Mesothelial cell of epicardium (in vitro differentiated cells): Measurements from ENCODE around the gene ANKS1B. TPM values are rescaled to one million over a fixed set of nuclear protein-coding genes. Genes with fewer than 3 reads are reported as not detected.
A peak's percentile ranks its signal among the peaks of the same experiment; 100 is the strongest.

Source experiments
- DNase-seq, 2 experiments: peaks; one replicate each; pipeline ENCODE4 v3.0.0; 2021; ENCODE audit warnings: low spot score in 2 of 2; ENCODE audit not compliant: unreplicated experiment in 2 of 2
- H3K27ac Mint-ChIP-seq: 2 replicates; pipeline ENCODE4 v1.8.0; 2021; ENCODE audit warnings: mixed read lengths
- H3K27me3 Mint-ChIP-seq: 2 replicates; pipeline ENCODE4 v1.8.0; 2021; ENCODE audit warnings: low read depth, mixed read lengths
- H3K36me3 Mint-ChIP-seq: 2 replicates; pipeline ENCODE4 v1.8.0; 2021; ENCODE audit warnings: mixed read lengths
- H3K4me1 Mint-ChIP-seq: 2 replicates; pipeline ENCODE4 v1.8.0; 2021; ENCODE audit warnings: mixed read lengths
- H3K4me3 Mint-ChIP-seq: 2 replicates; pipeline ENCODE4 v1.8.0; 2021; ENCODE audit warnings: mild to moderate bottlenecking, moderate library complexity, mixed read lengths
- H3K9me3 Mint-ChIP-seq: 2 replicates; pipeline ENCODE4 v1.8.0; 2021; ENCODE audit warnings: mixed read lengths
- CTCF ChIP-seq: fragments of 200-600 bp; sonication (generic); IDR thresholded peaks from one replicate; pipeline ENCODE4 v1.5.0; 2021; ENCODE audit warnings: antibody characterized with exemption; ENCODE audit not compliant: unreplicated experiment
- total RNA-seq: library from RNA; stranded (reverse); gene quantifications from 3 replicates; pipeline ENCODE4 v1.2.1, GENCODE V29; 2021

The ANKS1B gene
- total RNA-seq, 1 donor from 2014 or later = 8.8 TPM

- no peak overlapping the region for H3K27ac Mint-ChIP-seq
- no peak for TF ChIP-seq CTCF
- H3K4me3 Mint-ChIP-seq = no peak overlapping the region
- H3K4me1 Mint-ChIP-seq = peaks cover 12% of the 10 kb centered on the region
- H3K36me3 Mint-ChIP-seq = peaks cover 1% of the 10 kb centered on the region
- peaks cover 35% of the 10 kb centered on the region for H3K27me3 Mint-ChIP-seq
- no peak for DNase-seq
- H3K9me3 Mint-ChIP-seq = peaks cover 4% of the 10 kb centered on the region
Measured at GRCh38 chr12:98740751-98741150, 1244.0 kb downstream of the ANKS1B start.

- peaks cover 5% of the 10 kb centered on the region for H3K36me3 Mint-ChIP-seq
- peaks cover 18% of the 10 kb centered on the region for H3K4me1 Mint-ChIP-seq
- TF ChIP-seq CTCF = no peak
- H3K27ac Mint-ChIP-seq = no peak overlapping the region
- H3K27me3 Mint-ChIP-seq = peaks cover 30% of the 10 kb centered on the region
- H3K4me3 Mint-ChIP-seq = no peak overlapping the region
- no peak for DNase-seq
- peaks cover 4% of the 10 kb centered on the region for H3K9me3 Mint-ChIP-seq
Measured at GRCh38 chr12:98738539-98738938, 1246.2 kb downstream of the ANKS1B start.

- peaks cover 5% of the 10 kb centered on the region for H3K36me3 Mint-ChIP-seq
- DNase-seq = no peak
- H3K27me3 Mint-ChIP-seq = peaks cover 30% of the 10 kb centered on the region
- peaks cover 4% of the 10 kb centered on the region for H3K9me3 Mint-ChIP-seq
- peaks cover 18% of the 10 kb centered on the region for H3K4me1 Mint-ChIP-seq
- TF ChIP-seq CTCF = no peak
- H3K4me3 Mint-ChIP-seq = no peak overlapping the region
- no peak overlapping the region for H3K27ac Mint-ChIP-seq
Measured at GRCh38 chr12:98738002-98738401, 1246.7 kb downstream of the ANKS1B start.

- Mint-ChIP-seq H3K4me1 (peaks cover 18% of the 10 kb centered on the region), H3K27ac (peak overlapping the region; percentile 58), H3K9me3 (peaks cover 4% of the 10 kb centered on the region), H3K27me3 (peaks cover 25% of the 10 kb centered on the region), H3K36me3 (peaks cover 7% of the 10 kb centered on the region), H3K4me3 (no peak overlapping the region)
- TF ChIP-seq CTCF = no peak
- DNase-seq = no peak
Measured at GRCh38 chr12:98737322-98737712, 1247.4 kb downstream of the ANKS1B start.

- peaks cover 7% of the 10 kb centered on the region for H3K36me3 Mint-ChIP-seq
- no peak overlapping the region for H3K4me3 Mint-ChIP-seq
- peak overlapping the region; percentile 58 for H3K27ac Mint-ChIP-seq
- DNase-seq = no peak
- peaks cover 19% of the 10 kb centered on the region for H3K27me3 Mint-ChIP-seq
- TF ChIP-seq CTCF = no peak
- peaks cover 18% of the 10 kb centered on the region for H3K4me1 Mint-ChIP-seq
- peaks cover 4% of the 10 kb centered on the region for H3K9me3 Mint-ChIP-seq
Measured at GRCh38 chr12:98736352-98737321, 1248.1 kb downstream of the ANKS1B start.
